HCT116 (cell line): ENCODE data around the gene CHTF8. TPM values are rescaled to one million over a fixed set of nuclear protein-coding genes. Genes with fewer than 3 reads are reported as not detected.

Experiments used
- ATAC-seq: fragments of 200-7000 bp; cut with Tn5 transposase; 2 replicates; pipeline ENCODE4 v1.9.1; 2020; ENCODE audit warnings: mild to moderate bottlenecking, moderate library complexity
- BruUV-seq: library from RNA; stranded (reverse); fragments of 400-500 nt; replicated peaks from 2 replicates; lab custom pipeline; 2021; lab: Mats Ljungman, UMichigan
- CTCF ChIA-PET: fragments of 300-600 bp; sonication (Branson Sonifier 250); formaldehyde crosslinking; loops from one replicate; lab custom pipeline; 2021; ENCODE audit warnings: antibody characterized with exemption; lab: Charles Lee
- POLR2A ChIA-PET: fragments of 300-600, 350-600 bp; sonication (Branson Sonifier 250); formaldehyde crosslinking; loops from one replicate; lab custom pipeline; 2021; ENCODE audit warnings: antibody characterized with exemption; lab: Charles Lee
- RAD21 ChIA-PET, 2 experiments: fragments of 300-600 bp; sonication (Branson Sonifier 250); formaldehyde crosslinking; loops; one replicate each; lab custom pipeline; 2023; ENCODE audit warnings: low total read pairs in 2 of 2; ENCODE audit not compliant: uncharacterized antibody in 2 of 2, unreplicated experiment in 2 of 2, low non-redundant PET in 1 of 2; lab: Charles Lee
- DNase-seq: peaks from one replicate; pipeline ENCODE4 v3.0.0-alpha.2; 2010; ENCODE audit warnings: low read depth, low spot score
- H2AFZ ChIP-seq: fragments of 200-600 bp; shearing (Covaris generic), sonication (generic); 2 replicates; pipeline ENCODE4 v1.6.1; 2017; ENCODE audit warnings: low read depth, mixed run types, mixed read lengths, antibody characterized with exemption, low read length; ENCODE audit not compliant: poor library complexity, severe bottlenecking
- H3K27ac ChIP-seq: 2 replicates; pipeline ENCODE4 v1.5.1; 2012; ENCODE audit warnings: low read depth, low read length
- H3K27me3 ChIP-seq: fragments of 200-600 bp; sonication (generic); 2 replicates; pipeline ENCODE4 v1.6.1; 2016; ENCODE audit warnings: mixed run types, low read length, mixed read lengths; ENCODE audit not compliant: insufficient read depth
- H3K36me3 ChIP-seq, 2 experiments: fragments of 200-500 bp in 1 of 2; fragments of 200-600 bp in 1 of 2; sonication (Bioruptor generic) in 1 of 2; sonication (generic) in 1 of 2; 2 replicates each; pipeline versions ENCODE4 v1.5.1 to v1.6.1; 2014 to 2016; ENCODE audit warnings: low read length in 2 of 2, inconsistent platforms in 1 of 2, mixed read lengths in 1 of 2, mixed run types in 1 of 2; ENCODE audit not compliant: insufficient read depth in 2 of 2, control insufficient read depth in 1 of 2
- H3K4me1 ChIP-seq, 2 experiments: fragments of 200-600 bp in 1 of 2; sonication (generic) in 1 of 2; 2 replicates each; pipeline versions ENCODE4 v1.5.1 to v1.6.1; 2012 to 2017; ENCODE audit warnings: low read length in 2 of 2, inconsistent platforms in 1 of 2, mild to moderate bottlenecking in 1 of 2, mixed read lengths in 1 of 2, mixed run types in 1 of 2, moderate library complexity in 1 of 2; ENCODE audit not compliant: insufficient read depth in 2 of 2, control insufficient read depth in 1 of 2
- H3K4me2 ChIP-seq: fragments of 200-600 bp; sonication (generic); 2 replicates; pipeline ENCODE4 v1.6.1; 2017; ENCODE audit warnings: mixed run types, low read length, mixed read lengths
- H3K4me3 ChIP-seq, 2 experiments: fragments of 200-600 bp in 1 of 2; sonication (generic) in 1 of 2; replicated peaks in 1 of 2; 2 replicates each; pipeline ENCODE4 v1.5.1; 2011 to 2016; ENCODE audit warnings: low read length in 2 of 2, control low read depth in 1 of 2, low read depth in 1 of 2, mild to moderate bottlenecking in 1 of 2, mixed read lengths in 1 of 2, mixed run types in 1 of 2
- H3K79me2 ChIP-seq: fragments of 200-600 bp; sonication (generic); 2 replicates; pipeline ENCODE4 v1.6.1; 2017; ENCODE audit warnings: mild to moderate bottlenecking, mixed run types, low read length, moderate library complexity, mixed read lengths; ENCODE audit not compliant: insufficient read depth
- H3K9ac ChIP-seq: fragments of 200-600 bp; sonication (generic); 2 replicates; pipeline ENCODE4 v1.6.1; 2016; ENCODE audit warnings: low read length, mixed read lengths
- H3K9me2 ChIP-seq: fragments of 200-600 bp; sonication (generic), shearing (Covaris generic); 2 replicates; pipeline ENCODE4 v1.6.1; 2017; ENCODE audit warnings: mixed run types, mild to moderate bottlenecking, moderate library complexity; ENCODE audit not compliant: insufficient read depth
- H3K9me3 ChIP-seq, 2 experiments: fragments of 200-500 bp in 1 of 2; fragments of 200-600 bp in 1 of 2; sonication (Bioruptor generic) in 1 of 2; sonication (generic) in 1 of 2; 2 replicates each; pipeline ENCODE4 v1.6.1; 2014 to 2017; ENCODE audit warnings: low read length in 2 of 2, mixed read lengths in 2 of 2, inconsistent platforms in 1 of 2, low read depth in 1 of 2, mild to moderate bottlenecking in 1 of 2, mixed run types in 1 of 2, moderate library complexity in 1 of 2; ENCODE audit not compliant: control insufficient read depth in 1 of 2, insufficient read depth in 1 of 2
- H4K20me1 ChIP-seq: fragments of 200-600 bp; sonication (generic), shearing (Covaris generic); 2 replicates; pipeline ENCODE4 v1.6.1; 2017; ENCODE audit warnings: mixed run types, mild to moderate bottlenecking, moderate library complexity; ENCODE audit not compliant: insufficient read depth
- CEBPB ChIP-seq: IDR thresholded peaks from 2 replicates; pipeline ENCODE4 v1.6.1; 2012; ENCODE audit warnings: low read depth
- EZH2 ChIP-seq: fragments of 200-600 bp; sonication (generic); IDR thresholded peaks from 2 replicates; pipeline ENCODE4 v1.6.1; 2017; ENCODE audit warnings: antibody characterized with exemption, mixed run types
- RAD21 ChIP-seq: IDR thresholded peaks from 2 replicates; pipeline ENCODE4 v1.6.1; 2012; ENCODE audit warnings: low read depth, mild to moderate bottlenecking
- SP1 ChIP-seq: IDR thresholded peaks from 2 replicates; pipeline ENCODE4 v1.6.1; 2012; ENCODE audit warnings: low read depth
- TCF7L2 ChIP-seq: IDR thresholded peaks from 2 replicates; pipeline ENCODE4 v1.7.0; 2011; ENCODE audit warnings: borderline replicate concordance, inconsistent platforms; ENCODE audit not compliant: insufficient read depth, insufficient read length; ENCODE audit errors: extremely low read depth
- ZFX ChIP-seq: fragments of 450-650 bp; IDR thresholded peaks from 2 replicates; pipeline ENCODE4 v1.6.1; 2017
- intact Hi-C: fragments of 100-400 bp; cut with micrococcal nuclease; formaldehyde crosslinking; loops from 2 replicates; pipeline ENCODE4 v1.10.0; 2022
- total RNA-seq: library from RNA; stranded (reverse); gene quantifications from one replicate; pipeline ENCODE4 v1.2.1, GENCODE V29; 2021; ENCODE audit not compliant: unreplicated experiment

Gene CHTF8
- total RNA-seq, 1 experiment from 2014 or later: 184 TPM

DNA sequence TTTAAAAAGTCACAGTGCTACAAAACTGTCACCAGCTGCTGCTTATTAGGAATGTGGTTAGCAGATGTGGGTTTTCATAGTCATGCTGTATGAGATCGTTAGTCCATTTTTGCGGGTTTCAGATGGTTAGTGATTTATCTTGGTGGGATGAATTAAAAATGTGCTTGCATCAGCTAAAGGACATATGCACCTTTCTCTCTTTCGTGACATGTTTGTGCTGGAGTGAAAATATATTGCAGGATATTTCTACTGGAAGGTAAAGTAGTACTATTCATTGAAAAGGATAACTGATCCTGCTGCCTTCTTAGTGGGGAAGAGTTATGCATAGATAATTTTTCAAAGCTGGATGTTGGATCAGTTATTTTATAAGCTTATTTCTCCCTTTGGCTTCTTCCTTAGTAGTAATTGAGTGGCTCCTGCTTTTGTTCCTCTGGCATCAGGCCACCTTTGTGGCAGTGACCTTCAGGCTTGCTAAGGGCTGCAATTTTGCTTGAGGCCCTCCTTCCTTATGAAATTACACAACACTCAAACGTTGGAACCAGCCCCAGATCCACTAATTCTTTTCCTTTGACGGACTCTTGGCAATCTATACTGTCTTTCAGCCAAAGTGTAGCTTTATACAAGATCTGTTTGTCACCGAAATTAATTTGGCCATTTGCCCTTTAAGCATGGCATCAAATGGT lies 47.1 kb upstream of the CHTF8 start:
- no TSS peak for BruUV-seq
- H4K20me1 ChIP-seq: no peaks in the 10 kb centered on the region
- H3K9me3 ChIP-seq: no peaks in the 10 kb centered on the region
- H3K4me2 ChIP-seq: no peak overlapping the region
- no peak overlapping the region; the same call in 1 of the 2 replicates for H3K27ac ChIP-seq
- no peak overlapping the region for H3K4me3 ChIP-seq
- TF ChIP-seq TCF7L2 (no peak), CEBPB (peak; percentile 52; the same call in 1 of the 2 replicates), SP1 (peak; percentile 27; the same call in 1 of the 2 replicates)
- TF ChIP-seq, all 23 proteins: peak for 2
- intact Hi-C loops: no loop called here
- ATAC-seq (no peak), DNase-seq (no peak)
- no peaks in the 10 kb centered on the region for H3K27me3 ChIP-seq
- no peaks in the 10 kb centered on the region for H3K79me2 ChIP-seq
- H3K4me1 ChIP-seq: peaks cover 22 to 24% of the 10 kb centered on the region in 2 experiments
- CTCF ChIA-PET: interaction anchor here (1.8 kb wide), 1 partner anchor 30 kb away, joined by 5 read pairs; no protein-coding TSS in a partner anchor
- POLR2A ChIA-PET: no interaction called here
- H2AFZ ChIP-seq: no peak overlapping the region
- no peak overlapping the region for H3K9ac ChIP-seq
- RAD21 ChIA-PET: no interaction called here
- no peaks in the 10 kb centered on the region for H3K9me2 ChIP-seq
- no peaks in the 10 kb centered on the region for H3K36me3 ChIP-seq

DNA sequence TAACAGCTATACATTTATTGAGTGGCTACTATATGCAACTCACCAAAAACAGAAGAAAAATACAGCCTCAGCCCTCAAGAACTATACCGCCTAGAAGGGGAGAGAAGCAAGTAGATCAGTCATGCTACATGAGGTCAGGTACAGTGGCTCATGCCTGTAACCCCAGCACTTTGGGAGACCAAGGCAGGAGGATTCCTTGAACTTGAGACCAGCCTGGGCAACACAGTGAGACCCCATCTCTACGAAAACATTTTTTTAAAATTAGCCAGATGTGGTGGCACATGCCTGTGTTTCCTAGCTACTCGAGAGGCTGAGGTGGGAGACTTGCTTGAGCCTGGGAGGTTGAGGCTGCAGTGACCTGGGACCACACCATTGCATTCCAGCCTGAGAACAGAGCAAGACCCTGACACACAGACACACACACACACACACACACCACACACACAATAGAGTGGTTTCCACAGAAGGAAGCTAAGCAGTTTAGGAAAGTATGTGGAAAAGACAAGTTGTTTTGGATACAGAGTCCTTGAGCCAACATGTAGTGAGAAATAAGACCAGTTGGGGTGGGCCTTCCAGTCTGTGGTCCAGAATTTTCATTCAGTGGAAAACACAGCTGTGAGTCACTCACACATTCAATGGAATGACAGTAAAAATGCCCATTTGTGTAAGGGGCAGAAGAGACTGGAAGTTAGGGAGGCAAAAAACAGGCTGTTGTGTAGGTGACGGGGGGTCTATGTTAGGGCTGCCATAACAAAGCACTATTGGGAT lies 43.8 kb upstream of the CHTF8 start:
- DNase-seq (no peak), ATAC-seq (no peak)
- CTCF ChIA-PET: no interaction called here
- H3K36me3 ChIP-seq: 0 out of 4 replicates have a peak, but pooled peaks cover 0 to 3% of the 10 kb centered on the region in 2 experiments
- POLR2A ChIA-PET: no interaction called here
- intact Hi-C loops: no loop called here
- H3K9ac ChIP-seq: no peak overlapping the region
- no peak overlapping the region for H3K27ac ChIP-seq
- H3K27me3 ChIP-seq: no peaks in the 10 kb centered on the region
- BruUV-seq: no TSS peak
- no peaks in the 10 kb centered on the region for H4K20me1 ChIP-seq
- H3K9me2 ChIP-seq: no peaks in the 10 kb centered on the region
- no peaks in the 10 kb centered on the region for H3K9me3 ChIP-seq
- TF ChIP-seq ZFX (no peak), SP1 (no peak), RAD21 (no peak), EZH2 (no peak)
- no peak overlapping the region for H3K4me2 ChIP-seq
- no peak overlapping the region for H2AFZ ChIP-seq
- RAD21 ChIA-PET: no interaction called here
- peaks cover 11 to 32% of the 10 kb centered on the region in 2 experiments for H3K4me1 ChIP-seq
- H3K79me2 ChIP-seq: no peaks in the 10 kb centered on the region
- H3K4me3 ChIP-seq: no peak overlapping the region
